Endothelial cell (in vitro differentiated cells): ENCODE results near the gene OTUB1. TPM values are rescaled to one million over a fixed set of nuclear protein-coding genes. Genes with fewer than 3 reads are reported as not detected.

Experiments
- DNase-seq: peaks from one replicate; pipeline ENCODE4 v3.0.0; 2021; ENCODE audit warnings: low spot score
- H3K27ac Mint-ChIP-seq: one replicate; pipeline ENCODE4 v1.8.0; 2021; ENCODE audit warnings: mixed read lengths, inconsistent platforms; ENCODE audit not compliant: unreplicated experiment
- H3K27me3 Mint-ChIP-seq: one replicate; pipeline ENCODE4 v1.8.0; 2021; ENCODE audit warnings: mild to moderate bottlenecking, moderate library complexity, mixed read lengths, inconsistent platforms; ENCODE audit not compliant: unreplicated experiment
- H3K36me3 Mint-ChIP-seq: one replicate; pipeline ENCODE4 v1.8.0; 2021; ENCODE audit warnings: mild to moderate bottlenecking, low read depth, mixed read lengths, inconsistent platforms; ENCODE audit not compliant: unreplicated experiment
- H3K4me1 Mint-ChIP-seq: one replicate; pipeline ENCODE4 v1.8.0; 2021; ENCODE audit warnings: mild to moderate bottlenecking, mixed read lengths, inconsistent platforms; ENCODE audit not compliant: unreplicated experiment
- H3K4me3 Mint-ChIP-seq: one replicate; pipeline ENCODE4 v1.8.0; 2021; ENCODE audit warnings: mild to moderate bottlenecking, mixed read lengths, inconsistent platforms; ENCODE audit not compliant: unreplicated experiment
- H3K9me3 Mint-ChIP-seq: one replicate; pipeline ENCODE4 v1.8.0; 2021; ENCODE audit warnings: mixed read lengths, inconsistent platforms; ENCODE audit not compliant: unreplicated experiment
- CTCF ChIP-seq: fragments of 200-600 bp; sonication (generic); IDR thresholded peaks from one replicate; pipeline ENCODE4 v1.5.0; 2021; ENCODE audit warnings: antibody characterized with exemption; ENCODE audit not compliant: unreplicated experiment
- total RNA-seq: library from RNA; stranded (reverse); fragmentation: NEBNext Ultra II Directional; extraction: Animal tissue kit (Norgen Biotek cat#: 25700); gene quantifications from one replicate; pipeline ENCODE4 v1.2.1, GENCODE V29; 2021; ENCODE audit not compliant: unreplicated experiment

Gene OTUB1
- total RNA-seq, 1 donor from 2014 or later, result 69.8 TPM

- Mint-ChIP-seq H3K4me1 (peaks cover 3% of the 10 kb centered on the region), H3K27ac (no peak overlapping the region), H3K36me3 (peaks cover 6% of the 10 kb centered on the region), H3K27me3 (peaks cover 31% of the 10 kb centered on the region), H3K4me3 (no peak overlapping the region), H3K9me3 (no peaks in the 10 kb centered on the region)
- DNase-seq, result no peak
- TF ChIP-seq CTCF, result no peak
Observed at GRCh38 chr11:64038500-64038899, 52.3 kb downstream of the OTUB1 start.

GRCh38 chr11:64039012-64039665 lies 52.9 kb downstream of the OTUB1 start:
- Mint-ChIP-seq H3K4me1 (peaks cover 2% of the 10 kb centered on the region), H3K27ac (no peak overlapping the region), H3K27me3 (peaks cover 28% of the 10 kb centered on the region), H3K4me3 (no peak overlapping the region), H3K9me3 (no peaks in the 10 kb centered on the region), H3K36me3 (peaks cover 3% of the 10 kb centered on the region)
- no peak for DNase-seq
- TF ChIP-seq CTCF, result no peak

GRCh38 chr11:64040684-64041322 lies 54.6 kb downstream of the OTUB1 start:
- H3K36me3 Mint-ChIP-seq, result no peaks in the 10 kb centered on the region
- no peaks in the 10 kb centered on the region for H3K9me3 Mint-ChIP-seq
- peaks cover 20% of the 10 kb centered on the region for H3K27me3 Mint-ChIP-seq

GRCh38 chr11:64041846-64042245 lies 55.6 kb downstream of the OTUB1 start:
- DNase-seq, result no peak
- H3K36me3 Mint-ChIP-seq, result no peaks in the 10 kb centered on the region
- H3K4me3 Mint-ChIP-seq, result no peak overlapping the region
- H3K4me1 Mint-ChIP-seq, result peaks cover 3% of the 10 kb centered on the region
- H3K27me3 Mint-ChIP-seq, result peaks cover 20% of the 10 kb centered on the region
- no peak overlapping the region for H3K27ac Mint-ChIP-seq
- H3K9me3 Mint-ChIP-seq, result no peaks in the 10 kb centered on the region
- no peak for TF ChIP-seq CTCF

More at GRCh38 chr11:64040684-64041322, 54.6 kb downstream of the OTUB1 start:
- H3K4me1 Mint-ChIP-seq, result peaks cover 3% of the 10 kb centered on the region
- DNase-seq, result no peak
- TF ChIP-seq CTCF, result no peak
- no peak overlapping the region for H3K27ac Mint-ChIP-seq
- H3K4me3 Mint-ChIP-seq, result no peak overlapping the region

- Mint-ChIP-seq H3K27me3 (peaks cover 20% of the 10 kb centered on the region), H3K4me3 (no peak overlapping the region), H3K27ac (no peak overlapping the region), H3K4me1 (peaks cover 3% of the 10 kb centered on the region), H3K36me3 (no peaks in the 10 kb centered on the region), H3K9me3 (no peaks in the 10 kb centered on the region)
- no peak for TF ChIP-seq CTCF
- no peak for DNase-seq
Observed at GRCh38 chr11:64042301-64042700, 56.1 kb downstream of the OTUB1 start.
